ENCODE data around the gene NEURL1B.

DNA sequence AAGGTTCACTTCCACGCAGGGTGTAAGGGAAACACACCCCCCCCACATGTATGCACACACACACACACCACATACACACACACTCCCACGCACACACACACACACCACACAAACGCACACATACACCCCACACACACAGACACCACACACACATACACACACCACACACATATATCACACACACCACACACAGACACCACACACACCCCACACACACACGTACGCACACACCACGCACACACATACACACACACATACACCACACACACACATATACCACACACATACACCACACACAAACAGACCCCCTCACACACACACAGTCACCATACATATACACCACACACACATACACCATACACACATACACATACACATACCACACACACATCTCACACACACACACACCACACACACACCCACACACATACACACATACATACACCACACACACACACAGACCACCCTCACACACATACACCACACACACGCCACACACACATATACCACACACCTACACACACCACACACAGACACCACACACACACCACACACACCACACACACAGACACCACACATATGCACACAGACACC lies 44.3 kb upstream of the NEURL1B start:
- TF ChIP-seq EZH2 (IDR thresholded peaks at IDR 0.05; ENCODE audit: borderline replicate concordance, low read length) = no peak
- TF ChIP-seq, protein P1, sequence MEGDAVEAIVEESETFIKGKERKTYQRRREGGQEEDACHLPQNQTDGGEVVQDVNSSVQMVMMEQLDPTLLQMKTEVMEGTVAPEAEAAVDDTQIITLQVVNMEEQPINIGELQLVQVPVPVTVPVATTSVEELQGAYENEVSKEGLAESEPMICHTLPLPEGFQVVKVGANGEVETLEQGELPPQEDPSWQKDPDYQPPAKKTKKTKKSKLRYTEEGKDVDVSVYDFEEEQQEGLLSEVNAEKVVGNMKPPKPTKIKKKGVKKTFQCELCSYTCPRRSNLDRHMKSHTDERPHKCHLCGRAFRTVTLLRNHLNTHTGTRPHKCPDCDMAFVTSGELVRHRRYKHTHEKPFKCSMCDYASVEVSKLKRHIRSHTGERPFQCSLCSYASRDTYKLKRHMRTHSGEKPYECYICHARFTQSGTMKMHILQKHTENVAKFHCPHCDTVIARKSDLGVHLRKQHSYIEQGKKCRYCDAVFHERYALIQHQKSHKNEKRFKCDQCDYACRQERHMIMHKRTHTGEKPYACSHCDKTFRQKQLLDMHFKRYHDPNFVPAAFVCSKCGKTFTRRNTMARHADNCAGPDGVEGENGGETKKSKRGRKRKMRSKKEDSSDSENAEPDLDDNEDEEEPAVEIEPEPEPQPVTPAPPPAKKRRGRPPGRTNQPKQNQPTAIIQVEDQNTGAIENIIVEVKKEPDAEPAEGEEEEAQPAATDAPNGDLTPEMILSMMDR (conservative IDR thresholded peaks at IDR 0.05 in 1 of 2, IDR thresholded peaks at IDR 0.05 in 1 of 2; ENCODE audit: extremely low read depth in 1 of 2, insufficient read depth in 1 of 2, low read depth in 1 of 2, low read length in 2 of 2) = no peak
